ENCODE data around the gene ARPC2. TPM values are rescaled to one million over a fixed set of nuclear protein-coding genes. Genes with fewer than 3 reads are reported as not detected.

ARPC2 gene
- polyA plus RNA-seq, 5 donors = 237 to 268 (median 252) TPM

DNA sequence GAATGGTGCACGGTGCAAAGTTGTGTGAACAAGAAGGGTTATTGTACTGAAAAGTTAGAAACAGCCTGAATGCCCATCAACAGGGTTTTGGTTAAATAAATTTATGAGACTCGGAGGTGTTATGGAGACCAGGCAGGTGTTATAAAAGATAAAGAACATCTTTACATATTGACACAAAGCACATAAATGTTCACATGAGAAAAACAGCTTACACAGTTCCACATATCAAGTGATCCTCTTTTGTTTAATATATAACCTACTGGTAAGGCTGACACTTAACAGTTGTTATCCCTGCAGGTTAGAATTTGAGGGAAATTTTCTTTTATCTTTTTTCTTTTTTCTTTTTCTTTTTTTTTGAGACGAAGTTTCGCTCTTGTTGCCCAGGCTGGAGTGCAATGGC lies 20.0 kb upstream of the ARPC2 start:
- no peak for DNase-seq

DNA sequence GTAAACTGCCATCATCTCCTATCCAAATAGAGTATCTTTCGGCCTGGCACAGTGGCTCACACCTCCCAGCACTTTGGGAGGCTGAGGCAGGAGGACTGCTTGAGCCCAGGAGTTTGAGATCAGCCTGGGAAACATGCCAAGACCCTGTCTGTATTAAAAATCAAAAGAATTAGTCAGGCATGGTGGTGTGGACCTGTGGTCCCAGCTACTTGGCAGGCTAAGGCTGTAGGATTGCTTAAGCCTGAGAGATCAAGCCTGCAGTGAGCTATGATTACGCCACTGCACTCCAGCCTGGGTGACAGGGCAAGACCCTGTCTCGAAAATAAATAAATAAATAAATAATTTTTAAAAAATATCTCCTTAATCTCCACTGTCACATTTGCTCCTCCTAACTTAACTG lies 14.7 kb upstream of the ARPC2 start:
- no peak for DNase-seq

DNA sequence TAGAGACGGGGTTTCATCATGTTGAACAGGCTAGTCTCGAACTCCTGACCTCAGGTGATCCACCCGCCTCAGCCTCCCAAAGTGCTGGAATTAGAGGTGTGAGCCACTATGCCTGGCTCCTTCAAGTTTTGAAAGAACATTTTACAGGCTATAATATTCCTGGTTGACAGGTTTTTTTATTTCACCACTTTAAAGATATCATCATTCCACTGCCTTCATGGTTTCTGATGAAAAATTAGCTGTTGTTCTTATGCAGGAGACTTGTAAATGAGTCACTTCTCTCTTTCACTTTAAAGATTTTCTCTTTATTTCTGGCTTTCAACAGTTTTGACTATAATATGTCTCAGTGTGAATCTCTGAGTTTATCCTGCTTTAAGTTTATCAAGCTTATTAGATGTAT lies 7.9 kb upstream of the ARPC2 start:
- no peak for DNase-seq

DNA sequence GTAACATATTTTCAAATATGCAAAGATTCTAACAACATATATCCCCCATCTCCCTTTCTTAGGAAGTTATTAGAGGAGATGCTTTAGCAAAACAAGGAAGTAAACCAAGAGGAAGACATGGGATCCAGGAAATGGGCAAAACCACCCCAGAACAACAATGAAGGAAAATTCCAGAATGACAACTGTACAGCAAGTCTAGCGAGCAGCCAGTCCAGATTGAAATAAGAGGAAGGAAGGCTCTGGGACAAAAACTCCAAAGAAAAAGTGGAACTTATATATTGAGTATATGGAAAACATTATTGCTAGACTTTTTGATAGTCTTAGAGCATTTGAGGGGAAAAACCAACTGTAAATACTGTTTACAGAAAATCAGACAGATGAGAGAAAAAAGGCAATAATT lies 2.9 kb upstream of the ARPC2 start:
- no peak for DNase-seq

DNA sequence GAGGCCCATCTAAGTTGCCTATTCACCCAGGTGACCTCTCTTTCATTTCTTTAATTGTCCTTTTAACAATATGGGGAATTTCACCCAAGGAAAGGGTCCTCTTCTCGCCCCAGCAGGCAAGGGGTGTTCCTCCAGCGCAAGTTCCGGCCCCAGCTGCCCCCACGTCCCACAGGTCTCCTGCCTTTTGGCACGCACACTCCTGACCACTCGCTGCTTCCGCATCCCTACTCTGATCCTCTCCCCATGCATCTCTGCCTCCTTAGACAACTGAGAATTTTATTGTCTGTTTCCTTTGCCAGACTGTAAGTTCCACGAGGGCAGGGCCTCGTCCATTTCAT lies 684 bp upstream of the ARPC2 start:
- DNase-seq = no peak

DNA sequence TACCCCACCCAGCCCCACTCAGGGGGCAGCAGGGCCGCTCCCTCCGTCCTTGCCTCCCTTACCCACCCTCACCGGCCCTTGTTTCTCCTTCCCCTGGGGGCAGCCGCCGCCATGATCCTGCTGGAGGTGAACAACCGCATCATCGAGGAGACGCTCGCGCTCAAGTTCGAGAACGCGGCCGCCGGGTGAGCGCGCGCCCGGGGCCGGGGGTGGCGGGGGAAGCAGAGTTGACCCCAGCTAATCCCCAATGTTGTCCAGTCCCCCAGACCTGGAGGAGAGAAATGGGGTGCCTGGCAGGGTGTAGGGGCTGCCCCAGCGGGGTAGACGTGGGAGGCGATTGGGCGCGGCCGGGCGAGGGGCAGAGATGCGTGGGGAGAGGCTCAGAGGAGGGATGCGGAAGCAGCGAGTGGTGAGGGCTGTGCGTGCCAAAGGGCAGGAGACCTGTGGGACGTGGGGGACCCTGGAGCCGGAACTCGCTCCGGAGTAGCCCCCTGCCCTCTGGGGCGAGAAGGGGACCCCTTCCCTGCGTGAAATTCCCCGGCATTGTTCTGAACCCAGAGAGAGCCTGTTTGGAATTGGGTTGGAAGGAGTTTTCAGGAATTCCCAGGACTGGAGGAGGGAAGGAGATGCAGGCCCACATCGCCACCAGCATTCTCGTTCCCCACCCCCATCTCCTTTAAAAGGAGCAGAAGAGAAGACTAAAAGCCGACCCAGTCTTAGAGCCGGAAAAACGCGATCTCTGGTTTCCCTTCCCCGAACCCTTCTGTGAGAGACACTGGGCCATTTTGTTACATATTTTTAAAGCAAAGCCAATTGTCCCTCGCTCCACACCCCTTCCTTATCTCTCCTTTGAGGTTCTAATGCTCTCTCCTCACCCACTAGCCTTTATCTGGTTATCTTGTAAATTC lies 625 bp downstream of the ARPC2 start:
- DNase-seq = no peak

DNA sequence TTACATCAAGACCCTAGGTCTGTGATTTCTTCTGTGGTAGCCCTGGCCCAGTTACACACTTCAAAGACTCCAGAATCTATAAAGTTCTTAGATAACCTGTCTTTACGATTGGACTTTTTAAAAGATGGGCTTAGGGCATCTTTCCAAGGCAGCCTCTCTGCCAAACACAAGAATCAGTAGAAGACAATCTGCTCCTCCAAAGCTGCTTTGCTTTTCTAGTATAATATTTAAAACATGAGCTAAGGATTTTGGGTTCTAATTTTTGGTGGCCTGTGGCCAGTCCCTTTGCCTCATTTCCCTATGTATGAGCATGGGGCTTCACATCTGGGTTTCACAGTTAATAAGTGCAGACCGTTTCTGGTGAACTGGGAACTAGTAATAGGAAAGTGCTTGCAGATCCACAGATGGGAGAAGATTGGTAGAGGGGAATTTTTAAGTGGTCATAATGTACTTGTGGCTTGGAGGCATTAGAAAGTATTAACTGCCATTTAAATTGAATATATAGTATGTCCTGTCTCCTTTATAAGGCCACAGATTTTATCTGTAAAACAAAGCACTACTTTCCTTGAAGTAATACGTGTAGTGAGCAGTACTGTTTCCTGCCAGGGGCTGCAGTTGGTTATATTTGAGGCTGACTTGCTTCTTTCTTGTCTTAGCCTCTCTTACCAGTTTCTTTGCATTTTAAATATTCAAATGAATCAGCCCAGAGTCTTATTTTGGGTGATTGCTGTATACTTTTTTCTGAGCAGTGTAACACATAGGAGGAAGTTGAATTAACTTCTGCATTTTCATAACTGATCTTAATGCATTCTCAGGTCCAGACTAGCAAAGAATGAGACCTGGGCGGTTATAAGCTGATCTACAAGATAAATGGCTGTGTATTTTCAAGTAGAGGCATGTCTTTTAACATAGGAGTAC lies 1.5 kb downstream of the ARPC2 start:
- DNase-seq = no peak

DNA sequence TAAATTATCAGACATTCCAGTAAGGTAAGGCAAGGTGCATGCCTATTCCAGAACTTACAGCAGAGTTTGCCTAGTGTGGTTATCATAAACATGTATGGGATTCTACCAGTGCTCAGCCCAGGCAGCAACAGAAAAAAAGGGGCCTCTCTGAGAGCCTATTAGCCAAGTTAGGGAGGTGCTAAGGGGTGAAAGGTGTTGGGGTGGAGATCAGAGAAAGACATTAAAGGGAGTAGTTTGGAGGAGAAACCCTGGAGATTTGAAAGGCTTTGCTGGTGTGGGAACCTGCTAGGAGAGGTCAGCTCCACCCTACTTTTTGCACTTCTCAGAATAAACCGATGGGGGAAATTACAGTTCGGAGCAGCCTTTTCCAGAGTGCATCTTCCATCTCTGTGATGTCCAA lies 2.9 kb downstream of the ARPC2 start:
- no peak for DNase-seq

DNA sequence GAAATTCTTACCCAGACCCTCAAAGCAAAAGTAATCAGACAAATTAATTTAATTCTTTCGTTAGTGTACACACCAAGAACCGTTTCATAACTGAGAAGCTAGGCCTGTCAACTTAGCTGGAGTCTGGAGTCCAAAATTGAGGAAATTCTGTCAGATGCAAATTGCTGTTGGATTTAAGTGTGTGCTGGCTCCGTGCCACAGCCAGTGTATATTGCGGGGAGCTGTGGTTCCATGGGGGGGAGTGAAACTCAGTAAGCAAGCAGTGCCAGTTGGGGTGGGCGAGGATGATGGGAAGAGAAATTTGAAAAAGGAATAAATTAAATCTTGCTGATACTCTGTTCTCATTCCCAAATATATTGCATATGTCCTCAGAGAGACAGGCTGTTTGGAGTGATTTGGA lies 4.0 kb downstream of the ARPC2 start:
- DNase-seq = no peak

DNA sequence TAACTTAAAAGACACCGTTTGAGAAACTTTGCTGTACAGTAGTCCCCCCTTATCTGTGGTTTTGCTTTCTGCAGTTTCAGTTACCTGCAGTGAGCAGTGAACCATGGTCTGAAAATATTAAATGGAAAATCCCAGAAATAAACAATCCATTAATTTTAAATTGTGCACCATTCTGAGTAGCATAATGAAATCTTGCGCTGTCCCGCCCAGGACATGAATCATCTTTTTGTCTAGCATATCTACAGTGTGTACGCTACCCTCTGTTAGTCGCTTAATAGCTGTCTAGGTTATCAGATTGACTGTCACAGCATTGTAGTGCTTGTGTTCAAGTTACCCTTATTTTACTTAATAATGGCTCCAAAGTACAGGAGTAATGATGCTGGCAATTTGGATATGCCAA lies 6.1 kb downstream of the ARPC2 start:
- no peak for DNase-seq

DNA sequence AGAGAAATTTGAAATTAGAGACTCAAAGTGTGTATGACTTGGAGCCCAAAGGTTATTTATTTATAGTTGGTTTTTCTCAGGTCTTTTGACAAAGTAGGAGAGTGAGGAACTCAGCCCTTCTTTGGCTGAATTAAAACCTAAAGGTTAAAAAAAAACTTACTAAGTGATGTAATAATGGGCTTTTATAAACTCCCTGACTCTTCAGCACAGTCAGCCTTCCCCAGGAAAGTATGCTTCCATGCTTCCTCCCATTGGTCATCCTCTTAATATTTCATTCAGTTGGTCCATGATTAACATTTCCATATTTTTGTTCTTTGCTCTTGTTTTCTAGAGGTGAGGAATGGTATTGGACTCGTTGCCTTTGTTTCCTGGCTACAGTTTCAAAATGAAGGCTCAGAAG lies 7.2 kb downstream of the ARPC2 start:
- no peak for DNase-seq

DNA sequence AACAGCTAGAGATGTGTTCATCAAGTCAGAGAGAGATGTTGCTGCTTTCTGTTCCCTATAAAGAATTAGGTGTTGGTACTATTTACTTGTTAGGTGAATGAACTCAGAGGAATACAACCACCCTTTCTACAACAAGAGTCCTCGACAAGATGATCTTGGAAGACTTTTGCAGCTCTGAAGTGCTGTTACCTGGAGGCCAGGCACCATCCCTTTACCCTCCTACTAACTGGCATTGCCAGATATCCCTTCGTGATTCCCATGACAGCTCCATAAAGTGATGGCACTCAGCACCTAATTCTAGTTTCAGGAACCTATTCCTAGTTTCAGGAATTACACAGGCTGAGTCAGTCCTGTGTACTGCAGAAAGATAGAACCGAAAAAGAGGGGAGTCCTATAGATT lies 9.9 kb downstream of the ARPC2 start:
- no peak for DNase-seq

DNA sequence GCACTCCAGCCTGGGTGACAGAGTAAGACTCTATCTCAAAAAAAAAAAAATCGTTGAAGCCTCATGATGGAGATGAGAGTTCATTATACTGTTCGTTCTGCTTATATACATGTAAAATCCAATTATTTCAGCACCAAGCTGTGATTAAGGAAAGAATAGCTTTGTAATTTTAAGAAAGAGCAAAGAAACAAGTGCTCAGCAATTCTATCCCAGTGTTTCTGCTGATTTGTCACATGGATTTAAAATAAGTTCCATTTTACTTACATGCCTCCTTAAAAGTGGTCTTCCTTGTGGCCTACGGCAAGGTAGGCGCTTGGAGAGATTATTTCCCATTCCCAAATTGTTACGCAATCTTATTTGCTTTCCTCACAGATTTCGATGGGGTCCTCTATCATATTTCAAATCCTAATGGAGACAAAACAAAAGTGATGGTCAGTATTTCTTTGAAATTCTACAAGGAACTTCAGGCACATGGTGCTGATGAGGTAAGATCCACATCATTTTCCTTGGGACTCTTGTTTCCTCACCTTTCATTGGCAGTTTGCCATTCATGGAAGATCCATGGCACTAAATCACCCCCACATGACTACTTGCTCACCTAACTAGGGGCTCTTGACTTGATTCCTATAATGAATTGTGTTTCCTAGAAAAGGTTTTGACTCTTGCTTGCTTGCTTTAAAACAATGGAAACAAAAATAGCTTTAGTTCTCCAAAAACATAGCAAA lies 11.5 kb downstream of the ARPC2 start:
- DNase-seq = no peak

DNA sequence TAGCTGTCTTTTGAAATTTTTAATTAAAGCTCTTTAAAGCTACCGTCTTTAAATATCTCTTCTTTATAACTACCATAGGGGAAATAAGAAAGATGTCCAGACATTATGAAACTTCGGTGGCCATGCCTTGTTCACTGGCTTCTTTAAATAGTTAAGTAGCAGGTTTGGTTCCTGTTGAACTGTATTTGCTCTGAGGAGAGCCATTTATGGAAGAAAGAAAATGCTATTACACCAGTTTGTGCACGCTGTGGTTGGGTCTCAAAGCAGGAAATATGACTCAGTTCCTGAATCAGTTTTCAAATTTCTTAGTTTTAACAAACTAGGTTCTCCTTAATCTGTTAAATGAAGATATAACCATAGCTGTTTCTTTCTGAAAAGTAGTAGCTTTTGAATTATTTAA lies 12.2 kb downstream of the ARPC2 start:
- no peak for DNase-seq

DNA sequence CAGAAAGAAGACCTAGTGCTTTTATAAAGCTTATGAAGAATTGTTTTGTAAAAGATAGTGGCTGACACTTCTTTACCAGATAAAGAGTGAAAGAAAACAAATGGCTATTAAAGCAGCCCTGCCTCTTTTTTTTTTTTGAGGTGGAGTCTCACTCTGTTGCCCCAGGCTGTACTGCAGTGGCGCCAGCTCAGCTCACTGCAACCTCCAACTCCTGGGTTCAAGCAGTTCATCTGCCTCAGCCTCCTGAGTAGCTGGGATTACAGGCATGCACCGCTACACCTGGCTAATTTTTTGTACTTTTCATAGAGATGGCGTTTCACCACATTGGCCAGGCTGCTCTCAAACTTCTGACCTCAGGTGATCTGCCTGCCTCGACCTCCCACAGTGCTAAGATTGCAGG lies 12.9 kb downstream of the ARPC2 start:
- no peak for DNase-seq

DNA sequence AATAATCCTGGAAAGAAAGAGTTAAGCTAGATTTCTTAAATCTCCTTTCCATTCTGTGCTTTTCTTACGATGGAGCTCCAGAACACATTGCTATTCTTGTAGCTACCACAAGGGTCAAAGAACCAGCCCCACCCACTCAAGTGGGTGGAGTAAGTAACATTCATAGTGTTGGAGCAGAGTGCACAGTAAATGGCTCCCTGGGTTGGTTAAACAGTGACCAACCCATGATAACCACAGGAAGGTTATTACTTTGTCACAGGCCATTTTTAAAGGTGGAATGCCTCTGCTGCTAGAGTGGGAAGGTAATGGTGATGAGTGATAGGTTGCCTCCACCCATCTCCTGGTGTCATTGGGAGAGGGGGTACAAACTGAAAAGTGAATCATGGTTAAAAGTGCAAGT lies 13.9 kb downstream of the ARPC2 start:
- no peak for DNase-seq

DNA sequence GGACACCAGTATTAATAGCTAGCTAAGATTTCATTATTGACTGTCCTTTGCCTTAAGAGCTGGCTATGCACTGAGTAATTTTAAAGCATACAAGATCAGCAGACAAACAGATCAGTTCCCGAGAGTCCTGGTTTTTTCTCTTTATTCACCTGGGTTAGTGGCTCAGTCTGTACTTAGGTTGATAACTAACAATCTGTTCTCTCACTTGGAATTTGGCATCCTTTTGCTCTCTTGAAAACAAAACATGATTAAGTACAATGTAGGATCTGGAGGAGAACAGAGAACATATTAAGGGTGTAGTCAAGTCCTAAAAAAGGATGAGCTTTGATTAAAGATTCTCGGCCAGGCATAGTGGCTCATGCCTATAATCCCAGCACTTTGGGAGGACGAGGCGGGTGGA lies 16.6 kb downstream of the ARPC2 start:
- DNase-seq = no peak

DNA sequence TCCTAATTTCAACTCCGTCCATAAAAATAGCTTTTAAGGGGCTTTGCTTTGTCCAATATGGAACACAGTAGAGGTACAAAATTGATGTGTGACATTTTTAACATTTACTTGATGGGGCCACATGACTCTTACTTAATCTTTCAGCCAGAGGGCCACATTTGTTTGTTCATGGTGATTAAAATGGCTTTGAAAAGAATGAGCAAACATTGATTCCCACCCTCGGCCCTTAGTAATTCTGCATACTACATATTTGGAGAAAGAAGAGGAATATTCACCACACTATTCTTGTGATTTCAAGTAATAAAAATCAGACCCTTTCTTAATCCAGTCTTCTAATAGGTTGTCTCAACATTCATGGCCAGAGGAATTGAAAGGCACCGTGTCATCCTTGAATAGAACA lies 17.5 kb downstream of the ARPC2 start:
- DNase-seq = no peak

DNA sequence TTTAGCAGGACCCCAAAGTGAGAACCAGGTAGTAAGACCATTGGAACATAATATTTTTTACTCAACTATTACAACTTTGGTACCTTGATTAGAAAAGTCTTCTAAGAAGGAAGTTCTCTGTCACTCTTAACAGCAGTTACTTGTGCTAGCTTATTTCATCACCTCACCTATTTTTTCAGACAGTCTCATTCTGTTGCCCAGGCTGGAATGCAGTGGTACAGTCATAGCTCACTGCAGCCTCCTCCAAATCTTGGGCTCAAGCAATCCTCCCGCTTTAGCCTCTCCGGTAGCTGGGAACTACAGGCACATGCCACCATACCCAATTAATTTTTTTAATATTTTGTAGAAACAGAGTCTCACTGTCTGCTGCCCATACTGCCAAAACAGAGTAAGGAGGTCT lies 18.0 kb downstream of the ARPC2 start:
- no peak for DNase-seq

DNA sequence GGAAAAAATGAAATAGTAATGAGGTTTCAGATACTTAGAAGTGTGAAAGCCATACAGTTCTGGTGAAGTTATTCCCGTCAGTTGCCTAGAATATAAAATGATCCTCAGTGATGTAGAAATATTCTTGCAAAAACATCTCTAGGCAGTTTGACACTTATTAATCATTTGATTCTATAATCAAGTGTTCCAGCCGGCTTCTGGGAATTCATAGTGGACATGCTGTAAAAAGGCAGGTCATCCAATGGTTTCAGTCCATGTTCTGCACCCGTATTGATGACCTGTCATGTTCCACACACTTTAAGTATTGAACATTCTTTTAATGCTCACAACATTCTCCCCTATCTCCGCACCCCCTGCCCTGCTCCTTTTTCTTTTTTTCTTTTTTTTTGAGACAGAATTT lies 19.8 kb downstream of the ARPC2 start:
- DNase-seq = no peak

DNA sequence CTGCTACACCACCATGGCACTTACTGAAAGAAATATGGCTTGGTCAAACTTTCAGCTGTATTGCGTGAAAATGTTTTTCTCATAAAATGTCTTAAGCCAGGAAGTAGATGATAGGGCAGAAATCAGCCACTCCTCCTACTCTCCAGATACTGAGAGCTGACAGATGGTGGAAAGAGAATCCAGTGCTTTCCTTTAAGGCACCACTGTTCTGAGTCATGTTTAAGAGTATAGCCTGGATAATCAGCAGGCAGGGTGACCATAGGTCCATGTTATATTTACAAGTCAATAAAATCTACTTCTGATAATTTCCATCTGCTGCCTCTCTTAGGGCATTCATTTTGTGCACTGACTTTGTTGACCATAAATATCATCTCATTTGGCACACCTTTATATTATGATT lies 21.9 kb downstream of the ARPC2 start:
- no peak for DNase-seq

DNA sequence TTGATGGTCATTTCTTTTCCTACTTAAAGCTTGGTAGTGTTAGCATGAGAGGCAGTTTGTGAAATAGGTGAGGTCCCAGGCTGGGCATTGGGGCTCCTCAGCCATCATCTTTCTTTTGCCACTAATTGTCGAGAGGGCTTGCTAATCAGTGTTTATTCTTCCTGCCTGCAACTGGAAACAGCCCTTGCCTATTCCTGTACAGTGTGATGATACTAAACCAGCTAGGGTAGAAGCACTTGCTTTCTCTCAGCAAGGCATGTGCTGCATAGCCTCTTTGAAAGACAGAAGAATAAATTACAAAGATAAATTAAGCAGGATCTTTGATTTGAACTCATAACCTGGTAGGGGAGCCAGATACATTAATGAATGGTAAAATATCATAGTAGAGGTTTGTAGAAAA lies 27.2 kb downstream of the ARPC2 start:
- DNase-seq = no peak

DNA sequence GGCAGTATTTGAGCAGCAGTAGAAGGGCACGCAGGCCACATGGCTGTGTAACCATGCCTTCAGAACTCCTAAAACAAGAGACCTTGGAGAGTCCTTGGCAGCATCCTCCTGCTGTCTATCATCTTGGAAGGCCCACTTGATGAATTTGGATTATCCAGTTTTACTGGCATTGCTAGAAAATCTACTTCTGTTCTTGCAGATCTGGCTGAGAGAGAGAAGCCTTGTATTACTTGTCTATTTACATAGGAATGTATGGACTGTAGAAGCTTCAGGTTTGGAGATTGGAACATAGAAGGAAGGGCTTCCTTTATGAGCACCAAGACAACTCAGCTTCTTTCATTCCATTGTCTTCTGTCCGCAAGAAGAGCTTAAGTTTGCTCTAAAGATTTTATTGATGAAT lies 27.7 kb downstream of the ARPC2 start:
- no peak for DNase-seq
